HG02763 (cell line): ENCODE results near the gene MDN1.

Source experiments
- ATAC-seq: cut with Tn5 transposase; IDR thresholded peaks from one replicate; pipeline ENCODE4 v1.9.1; 2021; ENCODE audit warnings: mild to moderate bottlenecking, moderate library complexity; ENCODE audit not compliant: unreplicated experiment

The MDN1 gene

GRCh38 chr6:89695667-89696066 is 123.9 kb downstream of the MDN1 start:
- no peak for ATAC-seq

- no peak for ATAC-seq
These were observed 125.2 kb downstream of the MDN1 start for GRCh38 chr6:89694428-89694827.

- no peak for ATAC-seq
These were observed 126.4 kb downstream of the MDN1 start for GRCh38 chr6:89693207-89693606.

GRCh38 chr6:89692256-89692655 is 127.3 kb downstream of the MDN1 start:
- no peak for ATAC-seq

- no peak for ATAC-seq
These were observed 128.7 kb downstream of the MDN1 start for GRCh38 chr6:89690944-89691324.

- no peak for ATAC-seq
These were observed 129.9 kb downstream of the MDN1 start for GRCh38 chr6:89689732-89690131.

GRCh38 chr6:89688328-89688727 is 131.3 kb downstream of the MDN1 start:
- ATAC-seq = no peak

GRCh38 chr6:89685311-89685710 is 134.3 kb downstream of the MDN1 start:
- no peak for ATAC-seq

- no peak for ATAC-seq
These were observed 136.6 kb downstream of the MDN1 start for GRCh38 chr6:89682991-89683390.

GRCh38 chr6:89681983-89682564 is 137.5 kb downstream of the MDN1 start:
- ATAC-seq = no peak

- ATAC-seq = no peak
These were observed 139.0 kb downstream of the MDN1 start for GRCh38 chr6:89680551-89680950.

GRCh38 chr6:89680150-89680549 is 139.4 kb downstream of the MDN1 start:
- no peak for ATAC-seq

- ATAC-seq = no peak
These were observed 140.1 kb downstream of the MDN1 start for GRCh38 chr6:89679215-89680120.

GRCh38 chr6:89678531-89678930 is 141.1 kb downstream of the MDN1 start:
- no peak for ATAC-seq

- ATAC-seq = no peak
These were observed 143.4 kb downstream of the MDN1 start for GRCh38 chr6:89675949-89676748.

GRCh38 chr6:89670935-89671565 is 148.5 kb downstream of the MDN1 start:
- ATAC-seq = no peak

- ATAC-seq = no peak
These were observed 150.6 kb downstream of the MDN1 start for GRCh38 chr6:89669002-89669401.

GRCh38 chr6:89667872-89668556 is 151.6 kb downstream of the MDN1 start:
- no peak for ATAC-seq

GRCh38 chr6:89662659-89663223 is 156.9 kb downstream of the MDN1 start:
- ATAC-seq = no peak

GRCh38 chr6:89661559-89661958 is 158.0 kb downstream of the MDN1 start:
- no peak for ATAC-seq
